Measurements from ENCODE around the gene SLC4A3. TPM values are rescaled to one million over a fixed set of nuclear protein-coding genes. Genes with fewer than 3 reads are reported as not detected.

SLC4A3 gene
- total and polyA plus RNA-seq, 2 of the 13 experiments (the other 11 are each of a cell fraction or from before 2014, with no cell fraction given): 0.18 to 0.95 TPM

- TF ChIP-seq ZC3H4 (CRISPR knock-in tag; IDR thresholded peaks at IDR 0.05; ENCODE audit: borderline replicate concordance) (no peak), KDM4B (CRISPR knock-in tag; IDR thresholded peaks at IDR 0.05) (no peak), ZNF792 (CRISPR knock-in tag; IDR thresholded peaks at IDR 0.05) (no peak), EZH2 (conservative IDR thresholded peaks at IDR 0.05; ENCODE audit: low read depth, low read length) (0 out of 2 replicates have a peak, but pooled peaks have one; percentile 69), ZSCAN21 (CRISPR knock-in tag; IDR thresholded peaks at IDR 0.05; ENCODE audit: borderline replicate concordance) (no peak), ZNF333 (CRISPR knock-in tag; IDR thresholded peaks at IDR 0.05; ENCODE audit: borderline replicate concordance) (no peak), ZMAT3 (CRISPR knock-in tag; conservative IDR thresholded peaks at IDR 0.05) (no peak), RFXAP (CRISPR knock-in tag; IDR thresholded peaks at IDR 0.05; ENCODE audit: borderline replicate concordance) (no peak), TCF12 (IDR thresholded peaks at IDR 0.05) (no peak), TCF12 (CRISPR knock-in tag; IDR thresholded peaks at IDR 0.05) (no peak), ZNF441 (CRISPR knock-in tag; IDR thresholded peaks at IDR 0.05; ENCODE audit: borderline replicate concordance) (no peak), ZNF761 (CRISPR knock-in tag; conservative IDR thresholded peaks at IDR 0.05) (no peak), BORCS8-MEF2B (CRISPR knock-in tag; IDR thresholded peaks at IDR 0.05) (no peak), SMC3 (IDR thresholded peaks at IDR 0.05; ENCODE audit: low read length) (peak; percentile 4; the same call in 1 of the 2 replicates), ELF1 (CRISPR knock-in tag; IDR thresholded peaks at IDR 0.05) (no peak), MTERF4 (CRISPR knock-in tag; IDR thresholded peaks at IDR 0.05) (no peak), CBFB (CRISPR knock-in tag; IDR thresholded peaks at IDR 0.05) (no peak), SKI (IDR thresholded peaks at IDR 0.05; ENCODE audit: partially characterized antibody) (no peak), ZSCAN29 (CRISPR knock-in tag; conservative IDR thresholded peaks at IDR 0.05) (no peak), ZNF432 (CRISPR knock-in tag; IDR thresholded peaks at IDR 0.05; ENCODE audit: borderline replicate concordance) (no peak), SIX4 (CRISPR knock-in tag; IDR thresholded peaks at IDR 0.05) (no peak), GFI1 (CRISPR knock-in tag; IDR thresholded peaks at IDR 0.05; ENCODE audit: borderline replicate concordance) (no peak), ZBTB10 (CRISPR knock-in tag; IDR thresholded peaks at IDR 0.05; ENCODE audit: borderline replicate concordance) (no peak), ZNF446 (CRISPR knock-in tag; IDR thresholded peaks at IDR 0.05) (no peak), HMGXB4 (CRISPR knock-in tag; IDR thresholded peaks at IDR 0.05; ENCODE audit: borderline replicate concordance in 1 of 2, low read depth in 1 of 2) (no peak), ZNF816 (CRISPR knock-in tag; IDR thresholded peaks at IDR 0.05; ENCODE audit: borderline replicate concordance) (0 out of 2 replicates have a peak, but pooled peaks have one; percentile 41), SALL1 (CRISPR knock-in tag; IDR thresholded peaks at IDR 0.05) (0 out of 2 replicates have a peak, but pooled peaks have one; percentile 6), SNRNP70 (IDR thresholded peaks at IDR 0.05; ENCODE audit: low read depth, low read length) (no peak), HNRNPUL1 (IDR thresholded peaks at IDR 0.05; ENCODE audit: low read depth, low read length) (no peak)
Measured at GRCh38 chr2:219626540-219626939, 890 bp upstream of the SLC4A3 start (continued).
